ENCODE measurements around the gene HAPLN1.

HAPLN1 gene

DNA sequence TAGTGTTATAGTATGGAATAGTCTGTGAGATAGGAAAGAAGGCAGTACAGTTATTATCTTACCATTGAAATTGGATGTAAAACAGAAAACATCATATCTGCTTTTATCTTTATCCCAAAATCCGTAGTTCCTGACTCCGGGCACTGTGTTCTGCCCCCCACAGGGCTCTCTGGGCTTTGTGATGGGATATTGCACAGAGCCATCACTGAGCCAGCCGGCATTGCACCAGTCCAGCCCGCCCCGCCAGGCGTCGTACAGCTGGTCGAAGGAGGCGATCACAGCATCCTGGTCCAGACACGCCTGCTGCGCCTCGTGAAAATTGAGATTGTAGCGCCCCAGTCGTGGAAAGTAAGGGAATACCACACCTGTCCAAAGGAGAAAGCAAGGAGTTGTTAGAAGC, 76.4 kb downstream of the HAPLN1 start:
- Histone ChIP-seq H3K79me1 (replicated peaks; ENCODE audit: low read length, poor library complexity, severe bottlenecking) (no peaks in the 10 kb centered on the region), H2AFZ (ENCODE audit: low read depth, low read length) (no peak overlapping the region), H3K4me2 (ENCODE audit: low read length, poor library complexity, severe bottlenecking) (no peak overlapping the region), H2AK5ac (ENCODE audit: low read length, severe bottlenecking) (no peak overlapping the region), H3K4ac (ENCODE audit: low read depth in 1 of 2, low read length in 2 of 2) (no peak overlapping the region), H4K8ac (ENCODE audit: low read length) (no peak overlapping the region), H3K18ac (ENCODE audit: low read depth in 1 of 2, low read length in 2 of 2) (no peak overlapping the region), H3K9me3 (ENCODE audit: control insufficient read depth, low read length) (no peaks in the 10 kb centered on the region), H3K14ac (ENCODE audit: low read length in 2 of 2) (no peak overlapping the region), H3K36me3 (ENCODE audit: control insufficient read depth in 1 of 2, insufficient read depth in 2 of 2, low read depth in 1 of 2, low read length in 2 of 2) (no peaks in the 10 kb centered on the region), H2BK120ac (ENCODE audit: low read depth, low read length) (no peak overlapping the region), H3K23ac (ENCODE audit: low read length in 2 of 2) (no peak overlapping the region), H3K4me3 (ENCODE audit: insufficient read depth in 1 of 2, low read depth in 1 of 2, low read length in 2 of 2) (peak overlapping the region in 1 of 2 experiments; percentile 33), H4K91ac (ENCODE audit: low read length) (no peak overlapping the region), H3K27ac (ENCODE audit: low read length, poor library complexity, severe bottlenecking) (no peak overlapping the region), H2BK15ac (ENCODE audit: low read depth, poor library complexity, severe bottlenecking) (no peak overlapping the region), H3K4me1 (ENCODE audit: control insufficient read depth, insufficient read depth, low read depth, low read length) (peaks cover 2% of the 10 kb centered on the region), H3K27me3 (ENCODE audit: control insufficient read depth in 1 of 2, insufficient read depth in 1 of 2, low read length in 2 of 2) (no peaks in the 10 kb centered on the region), H2BK5ac (ENCODE audit: low read depth, low read length, poor library complexity, severe bottlenecking) (no peak overlapping the region), H3K9ac (ENCODE audit: low read length) (no peak overlapping the region), H2BK12ac (ENCODE audit: low read length in 2 of 2) (no peak overlapping the region)
- WGBS: 96% methylated on average over 14 of the region's 14 CpGs
- DNase-seq: no peak

DNA sequence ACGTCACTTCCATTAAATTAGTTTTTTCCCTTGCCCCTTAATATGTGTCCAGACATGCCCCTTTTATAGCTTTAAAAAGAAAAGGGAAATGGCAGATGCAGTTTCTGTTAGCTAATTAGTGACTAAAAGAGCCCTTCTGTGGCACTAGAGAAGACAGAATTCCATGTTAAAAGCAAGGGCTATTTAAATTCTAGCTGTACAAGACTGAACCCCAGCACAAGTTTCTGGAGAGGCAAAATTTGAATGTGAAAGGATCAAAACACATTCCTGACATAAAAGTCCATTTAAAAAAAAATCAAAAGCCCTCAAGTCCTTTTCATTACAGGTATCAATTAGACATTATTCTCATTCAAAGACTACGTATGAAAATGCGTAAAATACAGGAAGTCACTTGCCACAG, 78.7 kb downstream of the HAPLN1 start:
- Histone ChIP-seq H2AK5ac (ENCODE audit: low read length, severe bottlenecking) (no peak overlapping the region), H3K9me3 (ENCODE audit: control insufficient read depth, low read length) (no peaks in the 10 kb centered on the region), H3K4me1 (ENCODE audit: control insufficient read depth, insufficient read depth, low read depth, low read length) (peaks cover 2% of the 10 kb centered on the region), H3K27ac (ENCODE audit: low read length, poor library complexity, severe bottlenecking) (no peak overlapping the region), H4K91ac (ENCODE audit: low read length) (no peak overlapping the region), H4K8ac (ENCODE audit: low read length) (no peak overlapping the region), H3K18ac (ENCODE audit: low read depth in 1 of 2, low read length in 2 of 2) (no peak overlapping the region), H2BK12ac (ENCODE audit: low read length in 2 of 2) (no peak overlapping the region), H2BK15ac (ENCODE audit: low read depth, poor library complexity, severe bottlenecking) (no peak overlapping the region), H3K14ac (ENCODE audit: low read length in 2 of 2) (no peak overlapping the region), H3K4me2 (ENCODE audit: low read length, poor library complexity, severe bottlenecking) (no peak overlapping the region), H3K23ac (ENCODE audit: low read length in 2 of 2) (no peak overlapping the region), H3K4ac (ENCODE audit: low read depth in 1 of 2, low read length in 2 of 2) (no peak overlapping the region), H2AFZ (ENCODE audit: low read depth, low read length) (no peak overlapping the region), H3K79me1 (replicated peaks; ENCODE audit: low read length, poor library complexity, severe bottlenecking) (no peaks in the 10 kb centered on the region), H2BK5ac (ENCODE audit: low read depth, low read length, poor library complexity, severe bottlenecking) (no peak overlapping the region), H3K27me3 (ENCODE audit: control insufficient read depth in 1 of 2, insufficient read depth in 1 of 2, low read length in 2 of 2) (no peaks in the 10 kb centered on the region), H3K36me3 (ENCODE audit: control insufficient read depth in 1 of 2, insufficient read depth in 2 of 2, low read depth in 1 of 2, low read length in 2 of 2) (no peaks in the 10 kb centered on the region), H3K9ac (ENCODE audit: low read length) (no peak overlapping the region), H3K4me3 (ENCODE audit: insufficient read depth in 1 of 2, low read depth in 1 of 2, low read length in 2 of 2) (no peak overlapping the region), H2BK120ac (ENCODE audit: low read depth, low read length) (no peak overlapping the region)
- DNase-seq: no peak
- 89% methylated on average over 2 of the region's 3 CpGs for WGBS

DNA sequence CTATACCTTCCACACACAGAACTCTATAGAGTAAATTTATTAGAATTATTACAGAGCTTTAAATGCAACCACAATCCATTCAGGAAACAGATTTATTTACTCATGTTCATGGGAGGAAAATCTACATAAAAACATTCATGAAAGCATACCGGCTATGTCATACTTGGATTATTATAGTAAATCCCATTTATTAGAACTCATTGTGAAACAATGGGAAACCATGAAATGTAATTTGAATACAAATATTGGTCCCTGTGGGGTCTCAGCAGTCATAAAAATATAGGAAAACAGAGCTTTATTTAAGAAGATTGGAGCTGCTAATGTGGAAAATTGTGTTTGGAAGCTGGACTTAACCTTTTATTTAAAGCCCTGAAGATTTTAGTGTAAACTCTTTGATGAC, 80.7 kb downstream of the HAPLN1 start:
- no CpG with 5 or more reads among the region's 1 CpG for WGBS
- H3K9me3 ChIP-seq (ENCODE audit: control insufficient read depth, low read length): no peaks in the 10 kb centered on the region
- no peak overlapping the region for H3K18ac ChIP-seq (ENCODE audit: low read depth in 1 of 2, low read length in 2 of 2)
- no peak overlapping the region for H3K14ac ChIP-seq (ENCODE audit: low read length in 2 of 2)
- H3K27ac ChIP-seq (ENCODE audit: low read length, poor library complexity, severe bottlenecking): no peak overlapping the region
- no peak overlapping the region for H4K8ac ChIP-seq (ENCODE audit: low read length)
- no peak overlapping the region for H3K23ac ChIP-seq (ENCODE audit: low read length in 2 of 2)
- no peak overlapping the region for H3K4me2 ChIP-seq (ENCODE audit: low read length, poor library complexity, severe bottlenecking)
- no peak overlapping the region for H2AFZ ChIP-seq (ENCODE audit: low read depth, low read length)
- H3K79me1 ChIP-seq (replicated peaks; ENCODE audit: low read length, poor library complexity, severe bottlenecking): no peaks in the 10 kb centered on the region
- H3K27me3 ChIP-seq (ENCODE audit: control insufficient read depth in 1 of 2, insufficient read depth in 1 of 2, low read length in 2 of 2): no peaks in the 10 kb centered on the region
- no peak overlapping the region for H2BK5ac ChIP-seq (ENCODE audit: low read depth, low read length, poor library complexity, severe bottlenecking)
- H3K4me3 ChIP-seq (ENCODE audit: insufficient read depth in 1 of 2, low read depth in 1 of 2, low read length in 2 of 2): no peak overlapping the region
- H2BK12ac ChIP-seq (ENCODE audit: low read length in 2 of 2): no peak overlapping the region
- H3K4me1 ChIP-seq (ENCODE audit: control insufficient read depth, insufficient read depth, low read depth, low read length): peaks cover 2% of the 10 kb centered on the region
- no peak overlapping the region for H3K9ac ChIP-seq (ENCODE audit: low read length)
- no peak overlapping the region for H3K4ac ChIP-seq (ENCODE audit: low read depth in 1 of 2, low read length in 2 of 2)
- no peak overlapping the region for H4K91ac ChIP-seq (ENCODE audit: low read length)
- DNase-seq: no peak
- H2BK15ac ChIP-seq (ENCODE audit: low read depth, poor library complexity, severe bottlenecking): no peak overlapping the region
- H2BK120ac ChIP-seq (ENCODE audit: low read depth, low read length): no peak overlapping the region
- no peak overlapping the region for H2AK5ac ChIP-seq (ENCODE audit: low read length, severe bottlenecking)
- no peaks in the 10 kb centered on the region for H3K36me3 ChIP-seq (ENCODE audit: control insufficient read depth in 1 of 2, insufficient read depth in 2 of 2, low read depth in 1 of 2, low read length in 2 of 2)

DNA sequence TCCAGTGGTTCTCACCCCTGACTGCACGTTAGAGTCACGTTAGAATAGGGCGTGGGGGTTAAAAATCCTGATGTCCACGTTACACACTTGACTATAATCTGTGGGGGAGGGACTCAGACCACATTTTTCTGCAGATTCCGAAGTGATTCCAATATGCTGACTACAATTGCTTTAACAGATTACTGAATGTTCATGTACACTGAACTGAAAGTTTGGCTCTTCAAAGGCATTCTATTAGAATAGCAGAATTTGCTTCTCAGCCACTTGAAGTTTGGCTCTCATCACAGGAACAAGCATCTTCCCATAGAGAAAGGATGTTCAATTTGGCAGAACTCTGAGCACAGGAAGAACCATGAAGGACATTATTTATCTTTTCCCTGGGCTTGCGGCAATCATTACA, 84.5 kb downstream of the HAPLN1 start:
- no peak overlapping the region for H3K4ac ChIP-seq (ENCODE audit: low read depth in 1 of 2, low read length in 2 of 2)
- no peak overlapping the region for H3K18ac ChIP-seq (ENCODE audit: low read depth in 1 of 2, low read length in 2 of 2)
- no peaks in the 10 kb centered on the region for H3K9me3 ChIP-seq (ENCODE audit: control insufficient read depth, low read length)
- no peak overlapping the region for H3K4me2 ChIP-seq (ENCODE audit: low read length, poor library complexity, severe bottlenecking)
- H3K4me1 ChIP-seq (ENCODE audit: control insufficient read depth, insufficient read depth, low read depth, low read length): peaks cover 3% of the 10 kb centered on the region
- H3K79me1 ChIP-seq (replicated peaks; ENCODE audit: low read length, poor library complexity, severe bottlenecking): no peaks in the 10 kb centered on the region
- no peak overlapping the region for H2BK12ac ChIP-seq (ENCODE audit: low read length in 2 of 2)
- peak overlapping the region; percentile 8 for H3K9ac ChIP-seq (ENCODE audit: low read length)
- H4K91ac ChIP-seq (ENCODE audit: low read length): no peak overlapping the region
- no peak overlapping the region for H3K23ac ChIP-seq (ENCODE audit: low read length in 2 of 2)
- DNase-seq: peak; percentile 28
- H3K27ac ChIP-seq (ENCODE audit: low read length, poor library complexity, severe bottlenecking): no peak overlapping the region
- no peaks in the 10 kb centered on the region for H3K27me3 ChIP-seq (ENCODE audit: control insufficient read depth in 1 of 2, insufficient read depth in 1 of 2, low read length in 2 of 2)
- no peak overlapping the region for H3K4me3 ChIP-seq (ENCODE audit: insufficient read depth in 1 of 2, low read depth in 1 of 2, low read length in 2 of 2)
- no peak overlapping the region for H3K14ac ChIP-seq (ENCODE audit: low read length in 2 of 2)
- H4K8ac ChIP-seq (ENCODE audit: low read length): no peak overlapping the region
- H2AFZ ChIP-seq (ENCODE audit: low read depth, low read length): no peak overlapping the region
- H2BK15ac ChIP-seq (ENCODE audit: low read depth, poor library complexity, severe bottlenecking): no peak overlapping the region
- WGBS: 76% methylated on average over 5 of the region's 6 CpGs
- H3K36me3 ChIP-seq (ENCODE audit: control insufficient read depth in 1 of 2, insufficient read depth in 2 of 2, low read depth in 1 of 2, low read length in 2 of 2): no peaks in the 10 kb centered on the region
- H2AK5ac ChIP-seq (ENCODE audit: low read length, severe bottlenecking): no peak overlapping the region
- no peak overlapping the region for H2BK120ac ChIP-seq (ENCODE audit: low read depth, low read length)
- H2BK5ac ChIP-seq (ENCODE audit: low read depth, low read length, poor library complexity, severe bottlenecking): no peak overlapping the region

Measured in mesenchymal stem cell (in vitro differentiated cells and primary cell).